Smooth muscle cell of the coronary artery (primary cell): ENCODE data around the gene EN2. TPM values are rescaled to one million over a fixed set of nuclear protein-coding genes. Genes with fewer than 3 reads are reported as not detected.

Experiments used
- total RNA-seq: library from RNA; depleted of rRNA; stranded (reverse); fragments of >200 nt; gene quantifications from 2 replicates; pipeline ENCODE4 v1.2.3, GENCODE V29; 2014; ENCODE audit warnings: low replicate concordance

Gene EN2
- total RNA-seq = under 0.01 TPM in 1 of 2 replicates, not detected in the other

DNA sequence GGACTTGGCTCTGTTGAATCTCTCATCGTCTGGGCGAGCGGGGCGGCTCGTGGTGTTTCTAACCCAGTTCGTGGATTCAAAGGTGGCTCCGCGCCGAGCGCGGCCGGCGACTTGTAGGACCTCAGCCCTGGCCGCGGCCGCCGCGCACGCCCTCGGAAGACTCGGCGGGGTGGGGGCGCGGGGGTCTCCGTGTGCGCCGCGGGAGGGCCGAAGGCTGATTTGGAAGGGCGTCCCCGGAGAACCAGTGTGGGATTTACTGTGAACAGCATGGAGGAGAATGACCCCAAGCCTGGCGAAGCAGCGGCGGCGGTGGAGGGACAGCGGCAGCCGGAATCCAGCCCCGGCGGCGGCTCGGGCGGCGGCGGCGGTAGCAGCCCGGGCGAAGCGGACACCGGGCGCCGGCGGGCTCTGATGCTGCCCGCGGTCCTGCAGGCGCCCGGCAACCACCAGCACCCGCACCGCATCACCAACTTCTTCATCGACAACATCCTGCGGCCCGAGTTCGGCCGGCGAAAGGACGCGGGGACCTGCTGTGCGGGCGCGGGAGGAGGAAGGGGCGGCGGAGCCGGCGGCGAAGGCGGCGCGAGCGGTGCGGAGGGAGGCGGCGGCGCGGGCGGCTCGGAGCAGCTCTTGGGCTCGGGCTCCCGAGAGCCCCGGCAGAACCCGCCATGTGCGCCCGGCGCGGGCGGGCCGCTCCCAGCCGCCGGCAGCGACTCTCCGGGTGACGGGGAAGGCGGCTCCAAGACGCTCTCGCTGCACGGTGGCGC, at the start of gene EN2:
Gene EN2, plus strand, starts transcription at position 19 of the 767 bp plus-strand sequence. Its CDS starts 249 bp downstream, at position 268.

Other genes starting within 250 kb of the EN2 start
- 45.3 and 73.9 TPM in 2 replicates for gene INSIG1, start 160.3 kb upstream of the EN2 start, total RNA-seq
- gene CNPY1, start 88.4 kb downstream of the EN2 start, total RNA-seq = not detected in 2 replicates
- gene RBM33, start 186.5 kb downstream of the EN2 start, total RNA-seq = 24.1 and 38.8 TPM in 2 replicates